ENCODE data around the gene PACRG.

- TF ChIP-seq POLR2A (IDR thresholded peaks at IDR 0.05; ENCODE audit: low read length): no peak
- TF ChIP-seq GATA1 (IDR thresholded peaks at IDR 0.05; ENCODE audit: low read depth, low read length): no peak
Measured at GRCh38 chr6:163243692-163244589, 516.2 kb downstream of the PACRG start.
